ENCODE results near the gene MICALL1.

Gene MICALL1

GRCh38 chr22:37904572-37905533 lies 1.2 kb upstream of the MICALL1 start:
- DNase-seq (ENCODE audit: low spot score) (peak; percentile 95), ATAC-seq (ENCODE audit: low read depth) (peak; percentile 84)
- no peaks in the 10 kb centered on the region for H3K9me3 ChIP-seq (ENCODE audit: severe bottlenecking)
- no peaks in the 10 kb centered on the region for H3K27me3 ChIP-seq (ENCODE audit: insufficient read depth, poor library complexity, severe bottlenecking)
- H3K27ac ChIP-seq (ENCODE audit: poor library complexity, severe bottlenecking): peak overlapping the region; percentile 99
- H3K4me1 ChIP-seq (ENCODE audit: insufficient read depth, poor library complexity, severe bottlenecking): peaks cover 13% of the 10 kb centered on the region
- TF ChIP-seq CTCF (IDR thresholded peaks at IDR 0.05; ENCODE audit: poor library complexity, severe bottlenecking): no peak
- H3K36me3 ChIP-seq (ENCODE audit: low read depth): peaks cover 28% of the 10 kb centered on the region
- peak overlapping the region; percentile 97 for H3K4me3 ChIP-seq (ENCODE audit: severe bottlenecking)

GRCh38 chr22:37906364-37907008 lies 389 bp downstream of the MICALL1 start:
- Histone ChIP-seq H3K27me3 (ENCODE audit: insufficient read depth, poor library complexity, severe bottlenecking) (no peaks in the 10 kb centered on the region), H3K27ac (ENCODE audit: poor library complexity, severe bottlenecking) (peak overlapping the region; percentile 99), H3K9me3 (ENCODE audit: severe bottlenecking) (no peaks in the 10 kb centered on the region), H3K36me3 (ENCODE audit: low read depth) (peaks cover 44% of the 10 kb centered on the region), H3K4me1 (ENCODE audit: insufficient read depth, poor library complexity, severe bottlenecking) (peaks cover 13% of the 10 kb centered on the region), H3K4me3 (ENCODE audit: severe bottlenecking) (peak overlapping the region; percentile 97)
- peak; percentile 42 for TF ChIP-seq CTCF (IDR thresholded peaks at IDR 0.05; ENCODE audit: poor library complexity, severe bottlenecking)
- ATAC-seq (ENCODE audit: low read depth) (no peak), DNase-seq (ENCODE audit: low spot score) (no peak)

GRCh38 chr22:37907036-37907954 lies 1.2 kb downstream of the MICALL1 start:
- Histone ChIP-seq H3K4me1 (ENCODE audit: insufficient read depth, poor library complexity, severe bottlenecking) (peaks cover 13% of the 10 kb centered on the region), H3K9me3 (ENCODE audit: severe bottlenecking) (no peaks in the 10 kb centered on the region), H3K36me3 (ENCODE audit: low read depth) (peaks cover 52% of the 10 kb centered on the region), H3K27ac (ENCODE audit: poor library complexity, severe bottlenecking) (peak overlapping the region; percentile 99), H3K4me3 (ENCODE audit: severe bottlenecking) (peak overlapping the region; percentile 97), H3K27me3 (ENCODE audit: insufficient read depth, poor library complexity, severe bottlenecking) (no peaks in the 10 kb centered on the region)
- DNase-seq (ENCODE audit: low spot score) (no peak), ATAC-seq (ENCODE audit: low read depth) (peak; percentile 11; the same call in 1 of the 3 replicates)
- TF ChIP-seq CTCF (IDR thresholded peaks at IDR 0.05; ENCODE audit: poor library complexity, severe bottlenecking): no peak

GRCh38 chr22:37909766-37910165 lies 3.7 kb downstream of the MICALL1 start:
- H3K4me1 ChIP-seq (ENCODE audit: insufficient read depth, poor library complexity, severe bottlenecking): peaks cover 7% of the 10 kb centered on the region
- H3K36me3 ChIP-seq (ENCODE audit: low read depth): peaks cover 75% of the 10 kb centered on the region
- no peak overlapping the region for H3K4me3 ChIP-seq (ENCODE audit: severe bottlenecking)
- H3K9me3 ChIP-seq (ENCODE audit: severe bottlenecking): no peaks in the 10 kb centered on the region
- ATAC-seq (ENCODE audit: low read depth): no peak
- no peak for DNase-seq (ENCODE audit: low spot score)
- H3K27me3 ChIP-seq (ENCODE audit: insufficient read depth, poor library complexity, severe bottlenecking): no peaks in the 10 kb centered on the region
- peak overlapping the region; percentile 99 for H3K27ac ChIP-seq (ENCODE audit: poor library complexity, severe bottlenecking)
- TF ChIP-seq CTCF (IDR thresholded peaks at IDR 0.05; ENCODE audit: poor library complexity, severe bottlenecking): no peak
